ENCODE measurements around the gene RAB3GAP1. TPM values are rescaled to one million over a fixed set of nuclear protein-coding genes. Genes with fewer than 3 reads are reported as not detected.

The RAB3GAP1 gene
- total RNA-seq, 1 experiment from 2014 or later: 50.6 TPM

DNA sequence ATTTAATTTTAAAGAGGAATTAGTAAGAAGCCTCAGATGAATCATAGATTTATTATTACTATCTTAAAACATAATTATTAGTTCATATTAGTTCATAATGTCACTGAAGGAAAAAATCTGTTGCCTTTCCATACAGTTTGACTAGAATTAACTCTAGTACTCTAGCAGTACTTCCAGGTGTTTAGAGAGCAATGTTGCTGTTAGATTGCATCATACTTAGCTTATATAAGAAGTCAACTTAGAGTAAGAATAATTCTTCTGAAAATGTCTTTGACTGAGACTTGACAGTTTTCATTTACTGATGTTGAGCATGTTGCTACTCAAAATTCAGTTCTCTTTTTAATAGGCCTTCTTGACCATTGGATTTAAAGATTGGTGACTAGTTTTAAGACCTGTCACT is 4.7 kb downstream of the RAB3GAP1 start:
- CTCF ChIA-PET: no interaction called here
- peaks cover 27% of the 10 kb centered on the region for H3K4me1 Mint-ChIP-seq (ENCODE audit: low read depth, unreplicated experiment)
- no peaks in the 10 kb centered on the region for H3K9me3 Mint-ChIP-seq (ENCODE audit: low read depth, unreplicated experiment)
- no peak overlapping the region for H3K4me3 Mint-ChIP-seq (ENCODE audit: low read depth, unreplicated experiment)
- no TSS peak for BruUV-seq (replicated peaks)
- H3K36me3 Mint-ChIP-seq (ENCODE audit: insufficient read depth, unreplicated experiment): peaks cover 45% of the 10 kb centered on the region
- no peaks in the 10 kb centered on the region for H3K27me3 Mint-ChIP-seq (ENCODE audit: unreplicated experiment)
- H3K27ac Mint-ChIP-seq (ENCODE audit: unreplicated experiment): peak overlapping the region; percentile 82
- intact Hi-C loops (cut with micrococcal nuclease; ENCODE audit: unreplicated experiment): no loop called here
- DNase-seq: no peak
- TF ChIP-seq, protein P1, sequence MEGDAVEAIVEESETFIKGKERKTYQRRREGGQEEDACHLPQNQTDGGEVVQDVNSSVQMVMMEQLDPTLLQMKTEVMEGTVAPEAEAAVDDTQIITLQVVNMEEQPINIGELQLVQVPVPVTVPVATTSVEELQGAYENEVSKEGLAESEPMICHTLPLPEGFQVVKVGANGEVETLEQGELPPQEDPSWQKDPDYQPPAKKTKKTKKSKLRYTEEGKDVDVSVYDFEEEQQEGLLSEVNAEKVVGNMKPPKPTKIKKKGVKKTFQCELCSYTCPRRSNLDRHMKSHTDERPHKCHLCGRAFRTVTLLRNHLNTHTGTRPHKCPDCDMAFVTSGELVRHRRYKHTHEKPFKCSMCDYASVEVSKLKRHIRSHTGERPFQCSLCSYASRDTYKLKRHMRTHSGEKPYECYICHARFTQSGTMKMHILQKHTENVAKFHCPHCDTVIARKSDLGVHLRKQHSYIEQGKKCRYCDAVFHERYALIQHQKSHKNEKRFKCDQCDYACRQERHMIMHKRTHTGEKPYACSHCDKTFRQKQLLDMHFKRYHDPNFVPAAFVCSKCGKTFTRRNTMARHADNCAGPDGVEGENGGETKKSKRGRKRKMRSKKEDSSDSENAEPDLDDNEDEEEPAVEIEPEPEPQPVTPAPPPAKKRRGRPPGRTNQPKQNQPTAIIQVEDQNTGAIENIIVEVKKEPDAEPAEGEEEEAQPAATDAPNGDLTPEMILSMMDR (IDR thresholded peaks at IDR 0.05; ENCODE audit: unreplicated experiment): no peak

DNA sequence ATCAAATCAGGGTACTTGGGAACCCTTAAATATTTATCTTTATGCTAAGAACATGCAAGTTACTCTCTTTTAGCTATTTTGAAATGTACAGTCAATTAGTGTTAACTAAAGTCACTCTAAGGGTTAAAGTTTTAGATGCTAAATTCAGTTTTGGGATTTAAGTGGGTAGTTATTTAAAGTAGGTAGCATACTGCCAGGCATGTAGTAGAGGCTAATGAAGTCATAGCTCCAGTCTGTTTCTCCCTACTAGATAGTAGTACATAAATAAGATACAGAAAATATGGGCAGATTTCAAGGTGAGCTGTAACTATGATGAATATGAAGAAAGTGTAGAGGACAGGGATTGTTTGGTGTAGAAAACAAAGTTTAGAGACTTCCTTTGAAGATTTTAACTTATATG is 7.5 kb downstream of the RAB3GAP1 start:
- CTCF ChIA-PET: interaction anchor here (0.6 to 1.1 kb wide), 3 partner anchors 11 to 1943 kb away, joined by 3 read pairs; no protein-coding TSS in a partner anchor
- no peak overlapping the region for H3K27ac Mint-ChIP-seq (ENCODE audit: unreplicated experiment)

DNA sequence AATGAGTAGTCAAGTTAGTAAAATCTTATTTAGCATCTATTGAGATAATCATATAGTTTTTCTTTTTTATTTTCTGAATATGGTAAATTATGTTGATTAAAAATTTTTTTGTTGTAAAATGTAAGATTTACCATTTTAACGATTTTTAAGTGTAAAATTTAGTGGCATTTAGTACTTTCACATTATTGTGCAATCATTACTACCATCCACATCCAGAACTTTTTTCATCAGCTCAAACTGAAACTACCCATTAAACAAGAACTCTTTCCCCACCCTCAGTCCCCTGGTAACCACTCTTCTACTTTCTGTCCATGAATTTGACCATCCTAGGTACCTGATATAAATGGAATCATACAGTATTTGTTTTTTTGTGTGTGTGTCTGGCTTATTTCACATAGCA is 11.1 kb downstream of the RAB3GAP1 start:
- Mint-ChIP-seq H3K27ac (ENCODE audit: unreplicated experiment) (no peak overlapping the region), H3K4me3 (ENCODE audit: low read depth, unreplicated experiment) (no peak overlapping the region), H3K36me3 (ENCODE audit: insufficient read depth, unreplicated experiment) (peaks cover 26% of the 10 kb centered on the region), H3K27me3 (ENCODE audit: unreplicated experiment) (no peaks in the 10 kb centered on the region), H3K9me3 (ENCODE audit: low read depth, unreplicated experiment) (no peaks in the 10 kb centered on the region), H3K4me1 (ENCODE audit: low read depth, unreplicated experiment) (no peaks in the 10 kb centered on the region)
- intact Hi-C loops (cut with micrococcal nuclease; ENCODE audit: unreplicated experiment): no loop called here
- TF ChIP-seq, protein P1 (IDR thresholded peaks at IDR 0.05; ENCODE audit: unreplicated experiment): no peak
- DNase-seq: no peak
- CTCF ChIA-PET: no interaction called here
- no TSS peak for BruUV-seq (replicated peaks)

More for the DNA sequence above, 7.5 kb downstream of the RAB3GAP1 start:
- intact Hi-C loops (cut with micrococcal nuclease; ENCODE audit: unreplicated experiment): no loop called here
- H3K27me3 Mint-ChIP-seq (ENCODE audit: unreplicated experiment): no peaks in the 10 kb centered on the region
- no TSS peak for BruUV-seq (replicated peaks)
- TF ChIP-seq, protein P1 (IDR thresholded peaks at IDR 0.05; ENCODE audit: unreplicated experiment): no peak
- no peak overlapping the region for H3K4me3 Mint-ChIP-seq (ENCODE audit: low read depth, unreplicated experiment)
- H3K36me3 Mint-ChIP-seq (ENCODE audit: insufficient read depth, unreplicated experiment): peaks cover 34% of the 10 kb centered on the region
- H3K9me3 Mint-ChIP-seq (ENCODE audit: low read depth, unreplicated experiment): no peaks in the 10 kb centered on the region
- DNase-seq: no peak
- H3K4me1 Mint-ChIP-seq (ENCODE audit: low read depth, unreplicated experiment): peaks cover 10% of the 10 kb centered on the region

DNA sequence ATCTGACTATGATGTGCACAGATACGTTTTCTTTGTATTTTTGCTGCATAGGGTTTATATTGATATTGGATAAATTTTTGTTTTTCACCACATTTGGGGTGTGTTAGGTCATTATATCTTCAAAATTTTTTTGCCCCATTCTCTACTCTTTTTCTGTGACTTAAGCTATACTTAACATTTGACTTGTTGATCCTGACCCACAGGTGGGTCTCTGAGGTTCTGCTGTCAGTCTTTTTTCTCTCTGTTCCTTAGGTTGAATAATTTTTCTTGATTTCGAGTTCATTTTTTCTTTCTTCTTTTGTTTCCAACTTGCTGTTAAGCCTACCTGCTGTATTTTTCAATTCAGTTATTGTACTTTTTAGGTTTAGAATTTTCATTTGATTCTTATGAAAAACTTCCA is 12.1 kb downstream of the RAB3GAP1 start:
- CTCF ChIA-PET: no interaction called here
- BruUV-seq (replicated peaks): no TSS peak
- DNase-seq: no peak
- Mint-ChIP-seq H3K27me3 (ENCODE audit: unreplicated experiment) (no peaks in the 10 kb centered on the region), H3K4me3 (ENCODE audit: low read depth, unreplicated experiment) (no peak overlapping the region), H3K27ac (ENCODE audit: unreplicated experiment) (no peak overlapping the region), H3K4me1 (ENCODE audit: low read depth, unreplicated experiment) (no peaks in the 10 kb centered on the region), H3K9me3 (ENCODE audit: low read depth, unreplicated experiment) (no peaks in the 10 kb centered on the region), H3K36me3 (ENCODE audit: insufficient read depth, unreplicated experiment) (peaks cover 26% of the 10 kb centered on the region)
- TF ChIP-seq, protein P1 (IDR thresholded peaks at IDR 0.05; ENCODE audit: unreplicated experiment): no peak
- intact Hi-C loops (cut with micrococcal nuclease; ENCODE audit: unreplicated experiment): no loop called here
